ENCODE measurements around the gene MARVELD2. TPM values are rescaled to one million over a fixed set of nuclear protein-coding genes. Genes with fewer than 3 reads are reported as not detected.

Gene MARVELD2
- total RNA-seq, 1 experiment from 2014 or later, result 47.2 TPM

DNA sequence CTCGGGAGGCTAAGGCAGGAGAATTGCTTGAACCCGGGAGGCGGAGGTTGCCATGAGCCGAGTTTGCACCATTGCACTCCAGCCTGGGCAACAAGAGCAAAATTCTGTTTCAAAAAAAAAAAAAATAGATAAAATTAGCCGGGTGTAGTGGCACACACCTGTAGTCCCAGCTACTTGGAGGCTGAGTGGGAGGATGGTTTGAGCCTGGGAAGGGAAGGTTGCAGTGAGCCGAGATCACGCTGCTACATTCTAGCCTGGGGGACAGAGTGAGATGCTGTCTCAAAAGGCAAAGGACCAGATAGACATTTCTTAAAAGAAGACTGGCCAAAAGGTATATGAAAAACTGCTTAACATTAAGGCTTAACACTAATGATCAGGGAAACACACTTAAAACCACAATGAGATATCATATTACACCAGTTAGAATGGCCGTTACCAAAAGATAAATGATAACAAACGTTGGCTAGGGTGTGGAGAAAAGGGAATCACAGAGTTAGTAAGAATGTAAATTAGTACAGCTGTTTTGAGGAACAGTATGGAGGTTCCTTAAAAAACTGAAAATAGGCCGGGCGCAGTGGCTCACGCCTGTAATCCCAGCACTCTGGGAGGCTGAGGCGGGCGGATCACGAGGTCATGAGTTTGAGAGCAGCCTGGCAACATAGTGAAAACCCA, 10.1 kb upstream of the MARVELD2 start:
- Mint-ChIP-seq H3K9me3 (ENCODE audit: unreplicated experiment) (no peaks in the 10 kb centered on the region), H3K27me3 (ENCODE audit: insufficient read depth, unreplicated experiment) (no peaks in the 10 kb centered on the region), H3K36me3 (ENCODE audit: insufficient read depth, unreplicated experiment) (peaks cover 57% of the 10 kb centered on the region), H3K27ac (ENCODE audit: unreplicated experiment) (no peak overlapping the region), H3K4me3 (ENCODE audit: unreplicated experiment) (no peak overlapping the region), H3K4me1 (ENCODE audit: low read depth, unreplicated experiment) (no peaks in the 10 kb centered on the region)
- TF ChIP-seq, protein P1, sequence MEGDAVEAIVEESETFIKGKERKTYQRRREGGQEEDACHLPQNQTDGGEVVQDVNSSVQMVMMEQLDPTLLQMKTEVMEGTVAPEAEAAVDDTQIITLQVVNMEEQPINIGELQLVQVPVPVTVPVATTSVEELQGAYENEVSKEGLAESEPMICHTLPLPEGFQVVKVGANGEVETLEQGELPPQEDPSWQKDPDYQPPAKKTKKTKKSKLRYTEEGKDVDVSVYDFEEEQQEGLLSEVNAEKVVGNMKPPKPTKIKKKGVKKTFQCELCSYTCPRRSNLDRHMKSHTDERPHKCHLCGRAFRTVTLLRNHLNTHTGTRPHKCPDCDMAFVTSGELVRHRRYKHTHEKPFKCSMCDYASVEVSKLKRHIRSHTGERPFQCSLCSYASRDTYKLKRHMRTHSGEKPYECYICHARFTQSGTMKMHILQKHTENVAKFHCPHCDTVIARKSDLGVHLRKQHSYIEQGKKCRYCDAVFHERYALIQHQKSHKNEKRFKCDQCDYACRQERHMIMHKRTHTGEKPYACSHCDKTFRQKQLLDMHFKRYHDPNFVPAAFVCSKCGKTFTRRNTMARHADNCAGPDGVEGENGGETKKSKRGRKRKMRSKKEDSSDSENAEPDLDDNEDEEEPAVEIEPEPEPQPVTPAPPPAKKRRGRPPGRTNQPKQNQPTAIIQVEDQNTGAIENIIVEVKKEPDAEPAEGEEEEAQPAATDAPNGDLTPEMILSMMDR (IDR thresholded peaks at IDR 0.05; ENCODE audit: insufficient read depth in 1 of 2, low read depth in 1 of 2, low read length in 1 of 2, severe bottlenecking in 1 of 2, unreplicated experiment in 1 of 2), result no peak
- Histone ChIP-seq H3K4me1 (no peaks in the 10 kb centered on the region), H3K9me3 (no peaks in the 10 kb centered on the region; the same call in 1 of the 2 replicates), H3K36me3 (ENCODE audit: control insufficient read depth, insufficient read depth, low read length) (no peaks in the 10 kb centered on the region), H3K4me3 (ENCODE audit: low read depth, low read length) (no peak overlapping the region), H3K27me3 (replicated peaks; ENCODE audit: control insufficient read depth, insufficient read depth, low read length) (no peaks in the 10 kb centered on the region)
- no TSS peak for BruUV-seq (replicated peaks)
- ChIA-PET CTCF (no interaction called here), POLR2A (no interaction called here)
- intact Hi-C loops (cut with micrococcal nuclease; ENCODE audit: unreplicated experiment), result no loop called here
- DNase-seq, result no peak

DNA sequence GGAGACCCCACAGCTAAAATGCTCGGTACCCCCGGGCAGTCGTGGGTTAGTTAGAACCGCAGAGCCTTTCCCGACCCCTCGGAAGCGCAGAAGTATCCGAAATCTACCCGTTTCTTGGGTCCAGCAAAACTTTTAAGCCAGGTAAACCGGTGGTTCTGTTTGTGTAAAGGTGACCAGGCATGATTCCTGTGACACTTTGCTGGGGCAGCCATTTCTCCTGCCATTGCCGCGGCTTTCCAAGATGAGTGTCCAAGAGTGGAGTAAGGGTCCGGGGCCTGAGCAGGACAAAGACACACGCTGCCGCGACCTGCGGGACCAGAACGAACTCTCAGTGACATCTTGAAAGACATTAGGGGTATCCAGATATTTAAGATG, 655 bp downstream of the MARVELD2 start:
- intact Hi-C loops (cut with micrococcal nuclease; ENCODE audit: unreplicated experiment), result loop anchor here (1.0 to 5.0 kb wide), 3 partner anchors 37 to 77 kb away; partner anchors contain the start of genes AK6, OCLN, RAD17 and TAF9
- Histone ChIP-seq H3K36me3 (ENCODE audit: control insufficient read depth, insufficient read depth, low read length) (peaks cover 3% of the 10 kb centered on the region; the same call in 1 of the 2 replicates), H3K4me3 (ENCODE audit: low read depth, low read length) (peak overlapping the region; percentile 81), H3K4me1 (peaks cover 9% of the 10 kb centered on the region), H3K9me3 (no peaks in the 10 kb centered on the region), H3K27me3 (replicated peaks; ENCODE audit: control insufficient read depth, insufficient read depth, low read length) (no peaks in the 10 kb centered on the region)
- ChIA-PET CTCF (no interaction called here), POLR2A (no interaction called here)
- TF ChIP-seq, protein P1 (IDR thresholded peaks at IDR 0.05; ENCODE audit: insufficient read depth in 1 of 2, low read depth in 1 of 2, low read length in 1 of 2, severe bottlenecking in 1 of 2, unreplicated experiment in 1 of 2), result no peak
- DNase-seq, result peak; percentile 59 to 62
- no TSS peak for BruUV-seq (replicated peaks)
- Mint-ChIP-seq H3K4me1 (ENCODE audit: low read depth, unreplicated experiment) (peaks cover 25% of the 10 kb centered on the region), H3K9me3 (ENCODE audit: unreplicated experiment) (no peaks in the 10 kb centered on the region), H3K4me3 (ENCODE audit: unreplicated experiment) (peak overlapping the region; percentile 92), H3K36me3 (ENCODE audit: insufficient read depth, unreplicated experiment) (peaks cover 49% of the 10 kb centered on the region), H3K27me3 (ENCODE audit: insufficient read depth, unreplicated experiment) (no peaks in the 10 kb centered on the region), H3K27ac (ENCODE audit: unreplicated experiment) (peak overlapping the region; percentile 93)

DNA sequence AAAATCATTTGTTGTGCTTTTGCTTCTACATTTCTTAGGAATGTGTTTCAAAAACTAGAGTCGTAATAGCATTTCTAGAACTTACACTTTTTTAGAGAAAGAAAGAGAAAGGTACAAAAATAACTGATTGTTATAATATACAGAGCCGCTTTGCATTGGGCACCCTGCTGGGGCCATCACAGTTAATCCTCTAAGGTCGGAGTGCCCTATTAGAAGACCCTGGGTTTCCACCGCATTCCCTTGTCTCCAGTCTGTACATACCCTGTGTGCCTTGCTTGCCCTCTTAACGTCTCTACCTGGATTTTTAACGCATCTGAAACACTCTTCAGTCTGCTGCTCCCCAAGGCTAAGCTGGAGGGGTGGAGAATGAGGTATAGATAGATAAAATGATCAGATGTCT, 1.3 kb downstream of the MARVELD2 start:
- peak overlapping the region; percentile 92 for H3K4me3 Mint-ChIP-seq (ENCODE audit: unreplicated experiment)
- peak overlapping the region; percentile 81 for H3K4me3 ChIP-seq (ENCODE audit: low read depth, low read length)
- H3K9me3 ChIP-seq, result 0 out of 2 replicates have a peak, but pooled peaks cover under 1% of the 10 kb centered on the region
- CTCF ChIA-PET, result no interaction called here
- peaks cover 9% of the 10 kb centered on the region for H3K4me1 ChIP-seq
- BruUV-seq (replicated peaks), result TSS peak; percentile 58
- H3K27me3 Mint-ChIP-seq (ENCODE audit: insufficient read depth, unreplicated experiment), result no peaks in the 10 kb centered on the region
- H3K4me1 Mint-ChIP-seq (ENCODE audit: low read depth, unreplicated experiment), result peaks cover 29% of the 10 kb centered on the region
- no peaks in the 10 kb centered on the region for H3K9me3 Mint-ChIP-seq (ENCODE audit: unreplicated experiment)
- TF ChIP-seq, protein P1 (IDR thresholded peaks at IDR 0.05; ENCODE audit: insufficient read depth in 1 of 2, low read depth in 1 of 2, low read length in 1 of 2, severe bottlenecking in 1 of 2, unreplicated experiment in 1 of 2), result no peak
- H3K36me3 Mint-ChIP-seq (ENCODE audit: insufficient read depth, unreplicated experiment), result peaks cover 52% of the 10 kb centered on the region
- peaks cover 3% of the 10 kb centered on the region; the same call in 1 of the 2 replicates for H3K36me3 ChIP-seq (ENCODE audit: control insufficient read depth, insufficient read depth, low read length)
- POLR2A ChIA-PET, result interaction anchor here (1.1 kb wide), 1 partner anchor 36 kb away, joined by 4 read pairs; no protein-coding TSS in a partner anchor
- H3K27me3 ChIP-seq (replicated peaks; ENCODE audit: control insufficient read depth, insufficient read depth, low read length), result no peaks in the 10 kb centered on the region
- DNase-seq, result no peak
- intact Hi-C loops (cut with micrococcal nuclease; ENCODE audit: unreplicated experiment), result loop anchor here (2.0 to 5.0 kb wide), 2 partner anchors 17 to 49 kb away; partner anchors contain the start of genes AK6, RAD17 and TAF9
- peak overlapping the region; percentile 93 for H3K27ac Mint-ChIP-seq (ENCODE audit: unreplicated experiment)

All from Caco-2 (cell line).